A673 (cell line): ENCODE results near the gene EPHB6. TPM values are rescaled to one million over a fixed set of nuclear protein-coding genes. Genes with fewer than 3 reads are reported as not detected.

Experiments
- BruUV-seq: library from RNA; stranded (reverse); fragments of 400-500 nt; replicated peaks from 2 replicates; lab custom pipeline; 2021; lab: Mats Ljungman, UMichigan
- CTCF ChIA-PET: fragments of 300-600 bp; sonication (Branson Sonifier 250); formaldehyde crosslinking; loops from one replicate; lab custom pipeline; 2022; ENCODE audit warnings: antibody characterized with exemption; lab: Charles Lee
- POLR2A ChIA-PET: fragments of 300-600 bp; sonication (Branson Sonifier 250); formaldehyde crosslinking; loops from one replicate; lab custom pipeline; 2022; ENCODE audit warnings: antibody characterized with exemption; ENCODE audit not compliant: low non-redundant PET; lab: Charles Lee
- DNase-seq: peaks from one replicate; pipeline ENCODE4 v3.0.0-alpha.2; 2015; ENCODE audit warnings: low spot score
- H3K27ac ChIP-seq: fragments of 200-600 bp; sonication (generic); 2 replicates; pipeline ENCODE4 v1.5.1; 2016; ENCODE audit warnings: mixed run types, low read depth, mild to moderate bottlenecking, mixed read lengths, antibody characterized with exemption, low read length; ENCODE audit not compliant: poor library complexity, severe bottlenecking
- H3K27me3 ChIP-seq: fragments of 200-600 bp; sonication (generic); replicated peaks from 2 replicates; pipeline ENCODE4 v1.6.1; 2017; ENCODE audit warnings: mixed run types, low read depth, mild to moderate bottlenecking, mixed read lengths, antibody characterized with exemption, low read length; ENCODE audit not compliant: insufficient read depth, poor library complexity
- H3K36me3 ChIP-seq: fragments of 200-600 bp; sonication (generic); 2 replicates; pipeline ENCODE4 v1.6.1; 2016; ENCODE audit warnings: mixed run types, mild to moderate bottlenecking, mixed read lengths, antibody characterized with exemption, low read length; ENCODE audit not compliant: insufficient read depth, poor library complexity, severe bottlenecking
- H3K4me1 ChIP-seq: fragments of 200-600 bp; sonication (generic); 2 replicates; pipeline ENCODE4 v1.6.1; 2017; ENCODE audit warnings: mixed run types, mild to moderate bottlenecking, mixed read lengths, antibody characterized with exemption, low read length; ENCODE audit not compliant: insufficient read depth, poor library complexity, severe bottlenecking
- H3K4me3 ChIP-seq: fragments of 200-600 bp; sonication (generic); 2 replicates; pipeline ENCODE4 v1.5.1; 2016; ENCODE audit warnings: low read depth, mixed run types, mild to moderate bottlenecking, mixed read lengths, low read length; ENCODE audit not compliant: poor library complexity, severe bottlenecking
- H3K9me3 ChIP-seq: fragments of 200-600 bp; sonication (generic); 2 replicates; pipeline ENCODE4 v1.6.1; 2016; ENCODE audit warnings: mixed run types, low read depth, mild to moderate bottlenecking, mixed read lengths, antibody characterized with exemption, low read length; ENCODE audit not compliant: poor library complexity, severe bottlenecking
- CTCF ChIP-seq: fragments of 300-800, 200-600 bp; sonication (generic); conservative IDR thresholded peaks from 2 replicates; pipeline ENCODE4 v1.5.1; 2017; ENCODE audit warnings: low read depth, mild to moderate bottlenecking, antibody characterized with exemption, low read length, moderate library complexity, mixed read lengths
- EZH2 ChIP-seq: fragments of 200-600 bp; sonication (generic); IDR thresholded peaks from 2 replicates; pipeline ENCODE4 v1.6.1; 2017; ENCODE audit warnings: borderline replicate concordance, low read depth, mild to moderate bottlenecking, mixed read lengths, antibody characterized with exemption, low read length; ENCODE audit not compliant: poor library complexity, severe bottlenecking
- intact Hi-C: fragments of 100-400 bp; cut with micrococcal nuclease; formaldehyde crosslinking; loops from one replicate; pipeline ENCODE4 v1.10.0; 2022; ENCODE audit not compliant: unreplicated experiment
- total RNA-seq: library from RNA; stranded (reverse); gene quantifications from 2 replicates; pipeline ENCODE4 v1.2.3, GENCODE V29; 2021

Gene EPHB6
- total RNA-seq, 1 experiment from 2014 or later: 0.49 TPM

GRCh38 chr7:142916508-142916907, 61.6 kb downstream of the EPHB6 start:
- no peak for DNase-seq
- ChIA-PET CTCF (no interaction called here), POLR2A (no interaction called here)
- H3K36me3 ChIP-seq: no peaks in the 10 kb centered on the region
- no peak for TF ChIP-seq CTCF
- TF ChIP-seq EZH2: no peak
- no peak overlapping the region for H3K4me3 ChIP-seq
- no peak overlapping the region for H3K27ac ChIP-seq
- no peaks in the 10 kb centered on the region for H3K9me3 ChIP-seq
- H3K4me1 ChIP-seq: no peaks in the 10 kb centered on the region
- no TSS peak for BruUV-seq
- intact Hi-C loops: no loop called here
- peaks cover 36% of the 10 kb centered on the region for H3K27me3 ChIP-seq

GRCh38 chr7:142917447-142917846, 62.6 kb downstream of the EPHB6 start:
- BruUV-seq: no TSS peak
- no peak overlapping the region for H3K27ac ChIP-seq

GRCh38 chr7:142918901-142919300, 64.0 kb downstream of the EPHB6 start:
- no peaks in the 10 kb centered on the region for H3K36me3 ChIP-seq
- no peaks in the 10 kb centered on the region for H3K9me3 ChIP-seq
- peaks cover 26% of the 10 kb centered on the region for H3K27me3 ChIP-seq
- no peak for TF ChIP-seq CTCF
- no TSS peak for BruUV-seq
- no peak overlapping the region for H3K27ac ChIP-seq
- H3K4me3 ChIP-seq: no peak overlapping the region
- intact Hi-C loops: no loop called here
- POLR2A ChIA-PET: no interaction called here
- H3K4me1 ChIP-seq: no peaks in the 10 kb centered on the region
- no peak for DNase-seq
- CTCF ChIA-PET: no interaction called here

More at GRCh38 chr7:142917447-142917846, 62.6 kb downstream of the EPHB6 start:
- CTCF ChIA-PET: no interaction called here
- Histone ChIP-seq H3K9me3 (no peaks in the 10 kb centered on the region), H3K27me3 (peaks cover 28% of the 10 kb centered on the region), H3K36me3 (no peaks in the 10 kb centered on the region), H3K4me3 (no peak overlapping the region), H3K4me1 (no peaks in the 10 kb centered on the region)
- no peak for DNase-seq
- TF ChIP-seq EZH2 (no peak), CTCF (no peak)
- POLR2A ChIA-PET: no interaction called here
- intact Hi-C loops: no loop called here
